ENCODE data around the gene ZNF451.
"Not testable (repeated sequence)": the region's sequence is repeated elsewhere in the genome, so short reads cannot be mapped to it uniquely, and the experiment has no call there.

Gene ZNF451, protein sequence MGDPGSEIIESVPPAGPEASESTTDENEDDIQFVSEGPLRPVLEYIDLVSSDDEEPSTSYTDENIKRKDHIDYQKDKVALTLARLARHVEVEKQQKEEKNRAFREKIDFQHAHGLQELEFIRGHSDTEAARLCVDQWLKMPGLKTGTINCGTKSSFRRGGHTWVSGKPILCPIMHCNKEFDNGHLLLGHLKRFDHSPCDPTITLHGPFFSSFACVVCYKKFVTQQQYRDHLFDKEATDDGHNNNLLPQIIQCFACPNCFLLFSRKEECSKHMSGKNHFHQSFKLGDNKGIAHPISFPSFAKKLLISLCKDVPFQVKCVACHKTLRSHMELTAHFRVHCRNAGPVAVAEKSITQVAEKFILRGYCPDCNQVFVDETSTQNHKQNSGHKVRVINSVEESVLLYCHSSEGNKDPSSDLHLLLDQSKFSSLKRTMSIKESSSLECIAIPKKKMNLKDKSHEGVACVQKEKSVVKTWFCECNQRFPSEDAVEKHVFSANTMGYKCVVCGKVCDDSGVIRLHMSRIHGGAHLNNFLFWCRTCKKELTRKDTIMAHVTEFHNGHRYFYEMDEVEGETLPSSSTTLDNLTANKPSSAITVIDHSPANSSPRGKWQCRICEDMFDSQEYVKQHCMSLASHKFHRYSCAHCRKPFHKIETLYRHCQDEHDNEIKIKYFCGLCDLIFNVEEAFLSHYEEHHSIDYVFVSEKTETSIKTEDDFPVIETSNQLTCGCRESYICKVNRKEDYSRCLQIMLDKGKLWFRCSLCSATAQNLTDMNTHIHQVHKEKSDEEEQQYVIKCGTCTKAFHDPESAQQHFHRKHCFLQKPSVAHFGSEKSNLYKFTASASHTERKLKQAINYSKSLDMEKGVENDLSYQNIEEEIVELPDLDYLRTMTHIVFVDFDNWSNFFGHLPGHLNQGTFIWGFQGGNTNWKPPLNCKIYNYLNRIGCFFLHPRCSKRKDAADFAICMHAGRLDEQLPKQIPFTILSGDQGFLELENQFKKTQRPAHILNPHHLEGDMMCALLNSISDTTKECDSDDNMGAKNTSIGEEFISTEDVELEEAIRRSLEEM

DNA sequence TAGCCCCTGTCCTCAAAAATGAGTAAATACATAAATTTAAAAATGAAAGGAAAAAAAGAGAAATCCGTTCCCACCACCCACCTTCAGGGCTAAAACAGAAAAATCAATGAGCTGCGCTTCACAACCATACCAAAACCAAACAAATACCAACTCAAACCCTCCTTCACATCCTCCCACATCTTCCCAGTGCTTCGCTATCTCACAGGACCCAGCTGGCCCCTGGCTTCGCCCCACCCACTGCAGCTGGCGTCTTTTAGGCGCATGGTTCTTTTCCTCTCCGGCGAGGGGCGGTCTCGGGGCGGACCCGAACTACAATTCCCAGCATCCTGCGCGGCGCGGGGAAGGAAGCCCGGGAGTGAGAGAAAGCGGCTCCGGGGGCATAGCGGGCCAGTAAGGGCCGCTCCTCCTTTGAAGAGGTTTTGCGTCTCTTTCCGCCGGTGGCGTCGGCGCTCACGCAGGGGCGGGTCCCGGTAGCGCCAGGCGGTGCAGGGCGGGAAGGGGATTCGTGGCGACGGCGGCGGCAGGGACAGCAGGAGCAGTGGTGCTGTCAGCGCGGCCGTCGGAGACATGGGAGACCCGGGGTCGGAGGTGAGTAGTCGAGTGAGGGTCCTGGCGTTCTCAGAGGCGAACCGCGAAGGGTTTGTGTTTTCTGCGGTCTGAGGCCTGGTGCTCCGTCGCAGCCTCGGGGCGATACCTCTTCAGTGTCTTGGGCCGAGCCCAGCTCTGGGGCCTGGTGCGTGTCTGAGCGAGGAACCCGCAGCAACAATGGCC, at the start of gene ZNF451:
Gene ZNF451, plus strand, starts transcription at position 502 of the 771 bp plus-strand sequence. Its CDS starts 66 bp downstream, at position 568.
- Histone ChIP-seq H4K20me1 (ENCODE audit: insufficient read depth, low read length) (peaks cover 28% of the 10 kb centered on the region), H3K9ac (ENCODE audit: low read length) (peak within 1 kb of the TSS; percentile 73), H3K4me2 (ENCODE audit: low read length) (peak within 1 kb of the TSS; percentile 73), H2AFZ (ENCODE audit: low read depth, low read length) (peak within 1 kb of the TSS; percentile 63), H3K36me3 (replicated peaks; ENCODE audit: low read depth, low read length) (peaks cover 20% of the 10 kb centered on the region), H3K79me2 (ENCODE audit: low read length) (peaks cover 37% of the 10 kb centered on the region), H3K9me3 (ENCODE audit: insufficient read depth, low read length) (no peaks in the 10 kb centered on the region), H3K27me3 (ENCODE audit: low read depth, low read length) (no peaks in the 10 kb centered on the region), H3K4me1 (ENCODE audit: low read length) (peaks cover 27% of the 10 kb centered on the region), H3K27ac (ENCODE audit: low read length) (peak within 1 kb of the TSS; percentile 55), H3K4me3 (ENCODE audit: low read length) (peak within 1 kb of the TSS; percentile 73)
- no peak for TF ChIP-seq EZH2phosphoT487 (IDR thresholded peaks at IDR 0.05; ENCODE audit: low read depth)
- TF ChIP-seq, protein P1, sequence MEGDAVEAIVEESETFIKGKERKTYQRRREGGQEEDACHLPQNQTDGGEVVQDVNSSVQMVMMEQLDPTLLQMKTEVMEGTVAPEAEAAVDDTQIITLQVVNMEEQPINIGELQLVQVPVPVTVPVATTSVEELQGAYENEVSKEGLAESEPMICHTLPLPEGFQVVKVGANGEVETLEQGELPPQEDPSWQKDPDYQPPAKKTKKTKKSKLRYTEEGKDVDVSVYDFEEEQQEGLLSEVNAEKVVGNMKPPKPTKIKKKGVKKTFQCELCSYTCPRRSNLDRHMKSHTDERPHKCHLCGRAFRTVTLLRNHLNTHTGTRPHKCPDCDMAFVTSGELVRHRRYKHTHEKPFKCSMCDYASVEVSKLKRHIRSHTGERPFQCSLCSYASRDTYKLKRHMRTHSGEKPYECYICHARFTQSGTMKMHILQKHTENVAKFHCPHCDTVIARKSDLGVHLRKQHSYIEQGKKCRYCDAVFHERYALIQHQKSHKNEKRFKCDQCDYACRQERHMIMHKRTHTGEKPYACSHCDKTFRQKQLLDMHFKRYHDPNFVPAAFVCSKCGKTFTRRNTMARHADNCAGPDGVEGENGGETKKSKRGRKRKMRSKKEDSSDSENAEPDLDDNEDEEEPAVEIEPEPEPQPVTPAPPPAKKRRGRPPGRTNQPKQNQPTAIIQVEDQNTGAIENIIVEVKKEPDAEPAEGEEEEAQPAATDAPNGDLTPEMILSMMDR (IDR thresholded peaks at IDR 0.05; ENCODE audit: low read depth, low read length): no peak

DNA sequence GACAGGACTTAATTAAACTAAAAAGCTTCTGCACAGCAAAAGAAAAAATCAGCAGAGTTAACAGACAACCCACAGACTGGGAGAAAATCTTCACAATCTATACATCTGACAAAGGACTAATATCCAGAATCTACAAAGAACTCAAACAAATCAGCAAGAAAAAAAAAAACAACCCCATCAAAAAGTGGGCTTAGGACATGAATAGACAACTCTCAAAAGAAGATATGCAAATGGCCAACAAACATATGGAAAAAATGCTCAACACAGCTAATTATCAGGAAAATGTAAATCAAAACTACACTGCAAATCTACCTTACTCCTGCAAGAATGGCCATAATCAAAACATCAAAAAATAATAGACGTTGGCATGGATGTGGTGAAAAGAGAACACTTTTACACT, 45.9 kb upstream of the ZNF451 start:
- H3K4me2 ChIP-seq (ENCODE audit: low read length); H2AFZ ChIP-seq (ENCODE audit: low read depth, low read length); H3K4me3 ChIP-seq (ENCODE audit: low read length); H3K9ac ChIP-seq (ENCODE audit: low read length); H3K9me3 ChIP-seq (ENCODE audit: insufficient read depth, low read length); H3K27ac ChIP-seq (ENCODE audit: low read length); H3K27me3 ChIP-seq (ENCODE audit: low read depth, low read length); H3K36me3 ChIP-seq (replicated peaks; ENCODE audit: low read depth, low read length); H4K20me1 ChIP-seq (ENCODE audit: insufficient read depth, low read length): not testable (repeated sequence)
- H3K4me1 ChIP-seq (ENCODE audit: low read length): peaks cover 11% of the 10 kb centered on the region
- peaks cover 13% of the 10 kb centered on the region for H3K79me2 ChIP-seq (ENCODE audit: low read length)

GRCh38 chr6:57044568-57044967, 45.4 kb upstream of the ZNF451 start:
- no peaks in the 10 kb centered on the region for H3K27me3 ChIP-seq (ENCODE audit: low read depth, low read length)
- H3K4me3 ChIP-seq (ENCODE audit: low read length): no peak overlapping the region
- TF ChIP-seq, protein P1 (IDR thresholded peaks at IDR 0.05; ENCODE audit: low read depth, low read length): no peak
- no peak for TF ChIP-seq EZH2phosphoT487 (IDR thresholded peaks at IDR 0.05; ENCODE audit: low read depth)
- H2AFZ ChIP-seq (ENCODE audit: low read depth, low read length): no peak overlapping the region
- no peak overlapping the region for H3K4me2 ChIP-seq (ENCODE audit: low read length)
- H3K9ac ChIP-seq (ENCODE audit: low read length): no peak overlapping the region
- H3K36me3 ChIP-seq (replicated peaks; ENCODE audit: low read depth, low read length): peaks cover 15% of the 10 kb centered on the region
- H3K79me2 ChIP-seq (ENCODE audit: low read length): peaks cover 18% of the 10 kb centered on the region
- H4K20me1 ChIP-seq (ENCODE audit: insufficient read depth, low read length): no peaks in the 10 kb centered on the region
- H3K9me3 ChIP-seq (ENCODE audit: insufficient read depth, low read length): no peaks in the 10 kb centered on the region
- H3K27ac ChIP-seq (ENCODE audit: low read length): no peak overlapping the region
- H3K4me1 ChIP-seq (ENCODE audit: low read length): peaks cover 11% of the 10 kb centered on the region

DNA sequence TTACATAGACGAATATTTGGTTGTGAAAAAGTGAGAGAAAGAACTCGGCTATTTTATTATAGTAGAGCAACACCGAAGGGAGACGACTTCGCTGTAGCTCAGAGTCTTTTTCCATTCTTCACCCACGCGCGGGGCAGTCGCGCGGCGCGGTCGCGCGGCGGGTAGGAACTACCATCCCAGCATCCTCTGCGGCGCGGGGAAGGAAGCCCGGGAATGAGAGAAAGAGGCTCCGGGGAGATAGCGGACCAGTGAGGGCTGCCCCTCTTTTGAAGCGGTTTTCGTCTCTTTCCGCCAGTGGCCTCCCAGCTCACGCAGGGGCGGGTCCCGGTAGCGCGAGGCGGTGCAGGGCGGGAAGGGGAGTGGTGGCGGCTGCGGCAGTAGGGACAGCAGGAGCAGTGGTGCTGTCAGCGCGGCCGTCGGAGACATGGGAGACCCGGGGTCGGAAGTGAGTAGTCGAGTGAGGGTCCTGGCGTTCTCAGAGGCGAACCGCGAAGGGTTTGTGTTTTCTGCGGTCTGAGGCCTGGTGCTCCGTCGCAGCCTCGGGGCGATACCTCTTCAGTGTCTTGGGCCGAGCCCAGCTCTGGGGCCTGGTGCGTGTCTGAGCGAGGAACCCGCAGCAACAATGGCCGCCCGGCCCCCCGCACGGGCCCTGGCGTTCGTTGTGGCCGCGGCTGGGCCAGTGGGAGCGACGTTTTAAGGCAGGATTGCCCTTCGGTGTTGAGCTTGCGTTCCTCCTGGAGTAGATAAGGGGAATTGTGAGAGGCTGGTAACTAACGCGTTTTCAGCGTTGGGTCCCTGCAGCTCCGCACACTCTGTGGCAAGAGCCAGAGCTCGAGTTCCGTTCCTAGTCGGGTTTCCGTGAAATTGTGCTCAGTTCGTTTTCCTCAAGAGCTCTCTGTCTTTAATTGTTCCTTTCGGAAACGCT, 43.4 kb upstream of the ZNF451 start, which contains the start of gene KIAA1586:
Gene KIAA1586, plus strand, starts transcription at position 362 of the 925 bp plus-strand sequence. Its CDS starts 63 bp downstream, at position 425.
- H2AFZ ChIP-seq (ENCODE audit: low read depth, low read length): peak within 1 kb of the TSS; percentile 94
- peaks cover 34% of the 10 kb centered on the region for H3K79me2 ChIP-seq (ENCODE audit: low read length)
- H4K20me1 ChIP-seq (ENCODE audit: insufficient read depth, low read length); H3K9me3 ChIP-seq (ENCODE audit: insufficient read depth, low read length); H3K27me3 ChIP-seq (ENCODE audit: low read depth, low read length): not testable (repeated sequence)
- H3K9ac ChIP-seq (ENCODE audit: low read length): peak within 1 kb of the TSS; percentile 69
- H3K4me1 ChIP-seq (ENCODE audit: low read length): peaks cover 11% of the 10 kb centered on the region
- H3K4me3 ChIP-seq (ENCODE audit: low read length): peak within 1 kb of the TSS; percentile 88
- H3K27ac ChIP-seq (ENCODE audit: low read length): peak within 1 kb of the TSS; percentile 46
- peak within 1 kb of the TSS; percentile 65 for H3K4me2 ChIP-seq (ENCODE audit: low read length)
- H3K36me3 ChIP-seq (replicated peaks; ENCODE audit: low read depth, low read length): peaks cover 33% of the 10 kb centered on the region

DNA sequence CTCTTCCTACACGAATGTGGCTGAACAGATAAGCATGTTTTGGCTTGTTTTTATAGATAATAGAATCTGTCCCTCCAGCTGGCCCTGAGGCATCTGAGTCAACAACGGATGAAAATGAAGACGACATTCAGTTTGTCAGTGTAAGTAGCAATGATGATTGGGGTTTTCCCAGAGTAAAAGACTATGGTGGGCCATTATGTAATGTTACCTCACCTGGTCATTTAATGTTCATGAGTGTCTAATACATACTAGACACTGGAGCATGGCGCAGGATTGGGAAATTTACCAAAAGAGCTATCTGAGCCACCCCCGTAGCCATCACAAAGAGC, 42.8 kb upstream of the ZNF451 start:
- not testable (repeated sequence) for H3K4me3 ChIP-seq (ENCODE audit: low read length); H3K27ac ChIP-seq (ENCODE audit: low read length); H2AFZ ChIP-seq (ENCODE audit: low read depth, low read length); H3K27me3 ChIP-seq (ENCODE audit: low read depth, low read length); H3K4me2 ChIP-seq (ENCODE audit: low read length); H4K20me1 ChIP-seq (ENCODE audit: insufficient read depth, low read length); H3K9ac ChIP-seq (ENCODE audit: low read length); H3K9me3 ChIP-seq (ENCODE audit: insufficient read depth, low read length)
- Histone ChIP-seq H3K79me2 (ENCODE audit: low read length) (peaks cover 35% of the 10 kb centered on the region), H3K36me3 (replicated peaks; ENCODE audit: low read depth, low read length) (peaks cover 36% of the 10 kb centered on the region), H3K4me1 (ENCODE audit: low read length) (peaks cover 11% of the 10 kb centered on the region)

- H3K4me3 ChIP-seq (ENCODE audit: low read length): peak overlapping the region; percentile 49
- peak overlapping the region; percentile 43 for H3K4me2 ChIP-seq (ENCODE audit: low read length)
- H3K79me2 ChIP-seq (ENCODE audit: low read length): peaks cover 35% of the 10 kb centered on the region
- H3K4me1 ChIP-seq (ENCODE audit: low read length): peaks cover 11% of the 10 kb centered on the region
- H2AFZ ChIP-seq (ENCODE audit: low read depth, low read length); H4K20me1 ChIP-seq (ENCODE audit: insufficient read depth, low read length); H3K27ac ChIP-seq (ENCODE audit: low read length); H3K9me3 ChIP-seq (ENCODE audit: insufficient read depth, low read length); H3K27me3 ChIP-seq (ENCODE audit: low read depth, low read length): not testable (repeated sequence)
- H3K36me3 ChIP-seq (replicated peaks; ENCODE audit: low read depth, low read length): peaks cover 40% of the 10 kb centered on the region
- peak overlapping the region; percentile 9; the same call in 1 of the 2 replicates for H3K9ac ChIP-seq (ENCODE audit: low read length)
These were observed 42.1 kb upstream of the ZNF451 start for GRCh38 chr6:57047859-57048258.
